GM19239 (cell line): ENCODE results near the gene INA.
"Not testable (repeated sequence)": the region's sequence is repeated elsewhere in the genome, so short reads cannot be mapped to it uniquely, and the experiment has no call there.

Source experiments
- DNase-seq: peaks from one replicate; pipeline ENCODE4 v3.0.0; 2011; ENCODE audit warnings: low spot score; ENCODE audit not compliant: insufficient read length
- FAIRE-seq: peaks from 2 replicates; lab custom pipeline; 2011; peaks lifted over from hg19 to GRCh38; lab: Jason Lieb, UNC

Gene INA

GRCh38 chr10:103276896-103277712 is at the start of gene INA:
TSS of gene INA (plus strand) at chr10:103277138. CDS start at chr10:103277212, 74 bp downstream.
- FAIRE-seq (no peak), DNase-seq (peak; percentile 46)

GRCh38 chr10:103227416-103227815 is 49.5 kb upstream of the INA start:
- no peak for DNase-seq
- no peak for FAIRE-seq

GRCh38 chr10:103231047-103231551 is 45.8 kb upstream of the INA start:
- DNase-seq: no peak
- no peak for FAIRE-seq

GRCh38 chr10:103232131-103232673 is 44.7 kb upstream of the INA start:
- DNase-seq: no peak
- FAIRE-seq: no peak

GRCh38 chr10:103232772-103233488 is 44.0 kb upstream of the INA start:
- DNase-seq: no peak
- no peak for FAIRE-seq

- no peak for DNase-seq
- no peak for FAIRE-seq
Measured at GRCh38 chr10:103235775-103236174, 41.2 kb upstream of the INA start.

- no peak for DNase-seq
- FAIRE-seq: no peak
Measured at GRCh38 chr10:103238506-103239252, 38.3 kb upstream of the INA start.

GRCh38 chr10:103241262-103242011 is 35.5 kb upstream of the INA start:
- no peak for DNase-seq
- FAIRE-seq: no peak

GRCh38 chr10:103244666-103245271 is 32.2 kb upstream of the INA start:
- peak; percentile 84 for FAIRE-seq

GRCh38 chr10:103245587-103245986 is 31.4 kb upstream of the INA start, which contains the start of gene RPEL1:
TSS of gene RPEL1 (plus strand) at chr10:103245887. CDS start at chr10:103245997, 110 bp downstream.
- not testable (repeated sequence) for FAIRE-seq, DNase-seq

More at GRCh38 chr10:103244666-103245271, 32.2 kb upstream of the INA start:
- DNase-seq: peak; percentile 83

GRCh38 chr10:103246324-103246723 is 30.6 kb upstream of the INA start:
- DNase-seq (no peak), FAIRE-seq (no peak)

- no peak for FAIRE-seq
- DNase-seq: no peak
Measured at GRCh38 chr10:103254113-103254512, 22.8 kb upstream of the INA start.

- DNase-seq (no peak), FAIRE-seq (no peak)
Measured at GRCh38 chr10:103254538-103255325, 22.2 kb upstream of the INA start.

GRCh38 chr10:103256613-103257012 is 20.3 kb upstream of the INA start:
- FAIRE-seq: no peak
- no peak for DNase-seq

GRCh38 chr10:103257812-103258211 is 19.1 kb upstream of the INA start:
- DNase-seq (no peak), FAIRE-seq (no peak)

GRCh38 chr10:103258928-103259327 is 18.0 kb upstream of the INA start:
- FAIRE-seq, DNase-seq: not testable (repeated sequence)

- FAIRE-seq (no peak), DNase-seq (no peak)
Measured at GRCh38 chr10:103259989-103260388, 16.9 kb upstream of the INA start.

- FAIRE-seq (no peak), DNase-seq (no peak)
Measured at GRCh38 chr10:103262229-103262628, 14.7 kb upstream of the INA start.
